ENCODE results near the gene RNF14. TPM values are rescaled to one million over a fixed set of nuclear protein-coding genes. Genes with fewer than 3 reads are reported as not detected.

Gene RNF14
- total RNA-seq, 1 experiment from 2014 or later, result 37.5 TPM

GRCh38 chr5:141929398-141930058 is 39.4 kb upstream of the RNF14 start:
- no peak overlapping the region for H3K27ac ChIP-seq (ENCODE audit: low read depth, low read length)
- peaks cover 19% of the 10 kb centered on the region for H3K79me2 ChIP-seq (ENCODE audit: insufficient read depth, low read length)
- POLR2A ChIA-PET, result no interaction called here
- H2AFZ ChIP-seq (ENCODE audit: low read depth, low read length, poor library complexity, severe bottlenecking), result no peak overlapping the region
- no peak overlapping the region for H3K9ac ChIP-seq (ENCODE audit: low read length)
- no peak overlapping the region for H3K4me2 ChIP-seq (ENCODE audit: low read length)
- H4K20me1 ChIP-seq (ENCODE audit: insufficient read depth), result no peaks in the 10 kb centered on the region
- no peak for ATAC-seq
- DNase-seq (ENCODE audit: low read depth, low spot score), result no peak
- H3K36me3 ChIP-seq (ENCODE audit: control insufficient read depth in 1 of 2, insufficient read depth in 2 of 2, low read length in 2 of 2), result peaks cover 42 to 75% of the 10 kb centered on the region in 2 experiments
- H3K4me3 ChIP-seq (replicated peaks in 1 of 2; ENCODE audit: low read depth in 1 of 2, low read length in 2 of 2), result no peak overlapping the region
- RAD21 ChIA-PET (ENCODE audit: low non-redundant PET in 1 of 2, low total read pairs in 2 of 2, uncharacterized antibody in 2 of 2, unreplicated experiment in 2 of 2), result no interaction called here
- H3K9me3 ChIP-seq (ENCODE audit: control insufficient read depth in 1 of 2, insufficient read depth in 1 of 2, low read depth in 1 of 2, low read length in 2 of 2), result no peaks in the 10 kb centered on the region
- intact Hi-C loops (cut with micrococcal nuclease), result no loop called here
- no peaks in the 10 kb centered on the region for H3K27me3 ChIP-seq (ENCODE audit: insufficient read depth, low read length)
- CTCF ChIA-PET, result no interaction called here
- TF ChIP-seq EGR1 (IDR thresholded peaks at IDR 0.05; ENCODE audit: low read depth), result no peak
- TF ChIP-seq ZFX (IDR thresholded peaks at IDR 0.05), result no peak
- TF ChIP-seq TCF7L2 (IDR thresholded peaks at IDR 0.05; ENCODE audit: borderline replicate concordance, extremely low read depth, insufficient read depth, insufficient read length), result no peak
- TF ChIP-seq SP1 (IDR thresholded peaks at IDR 0.05; ENCODE audit: low read depth), result no peak
- no peak for TF ChIP-seq EZH2phosphoT487 (IDR thresholded peaks at IDR 0.05; ENCODE audit: borderline replicate concordance)
- no peak for TF ChIP-seq CEBPB (IDR thresholded peaks at IDR 0.05; ENCODE audit: low read depth)
- TF ChIP-seq SRF (IDR thresholded peaks at IDR 0.05; ENCODE audit: low read depth), result no peak
- TF ChIP-seq RAD21 (IDR thresholded peaks at IDR 0.05; ENCODE audit: low read depth), result no peak
- no peak for TF ChIP-seq EZH2 (IDR thresholded peaks at IDR 0.05)
- no peak for TF ChIP-seq POLR2AphosphoS5 (IDR thresholded peaks at IDR 0.05; ENCODE audit: low read depth, low read length)
- no peak for TF ChIP-seq MAX (IDR thresholded peaks at IDR 0.05)
- no peak for TF ChIP-seq POLR2A (IDR thresholded peaks at IDR 0.05; ENCODE audit: borderline replicate concordance, extremely low read depth, insufficient read depth, insufficient read length)
- no peak for TF ChIP-seq ZBTB33 (IDR thresholded peaks at IDR 0.05; ENCODE audit: extremely low read depth, insufficient replicate concordance, low read length)
- no peak for TF ChIP-seq CBX3 (IDR thresholded peaks at IDR 0.05; ENCODE audit: low read depth)
- no peak for TF ChIP-seq SIN3A (IDR thresholded peaks at IDR 0.05; ENCODE audit: low read depth)
- TF ChIP-seq ZNF274 (IDR thresholded peaks at IDR 0.05; ENCODE audit: low read depth, low read length), result no peak
- TF ChIP-seq ELF1 (IDR thresholded peaks at IDR 0.05; ENCODE audit: borderline replicate concordance, low read depth), result no peak
- peaks cover under 1% of the 10 kb centered on the region in 2 experiments; a peak in 2 of 4 replicates for H3K4me1 ChIP-seq (ENCODE audit: control insufficient read depth in 1 of 2, insufficient read depth in 2 of 2, low read length in 2 of 2)
- no TSS peak for BruUV-seq (replicated peaks)
- H3K9me2 ChIP-seq (ENCODE audit: insufficient read depth), result no peaks in the 10 kb centered on the region

All from HCT116 (cell line).